CD4-positive, alpha-beta T cell treated with Interleukin-10 for 1 hour (primary cell): ENCODE results near the gene HHAT.

Source experiments
- DNase-seq: peaks from one replicate; pipeline ENCODE4 v3.0.0-alpha.2; 2020

The HHAT gene

DNA sequence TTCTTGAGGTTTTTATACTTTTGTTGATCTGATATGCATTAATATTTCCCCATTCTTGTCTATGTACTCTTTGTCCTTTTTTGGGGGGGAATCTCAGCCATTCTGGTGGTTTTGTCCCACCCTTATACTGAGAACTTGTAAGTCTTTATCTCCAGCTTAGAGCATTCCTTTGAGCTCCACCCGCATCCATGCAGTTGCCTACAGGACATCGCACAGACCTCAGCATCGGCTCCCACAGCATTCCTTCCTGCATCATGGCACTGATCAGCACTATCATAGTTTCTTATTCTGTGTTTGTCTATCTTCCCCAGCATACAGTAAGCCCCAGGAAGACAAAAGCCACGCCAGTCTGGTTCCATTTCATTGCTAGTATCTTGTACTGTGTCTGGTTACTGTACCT lies 33.0 kb downstream of the HHAT start:
- DNase-seq: no peak

DNA sequence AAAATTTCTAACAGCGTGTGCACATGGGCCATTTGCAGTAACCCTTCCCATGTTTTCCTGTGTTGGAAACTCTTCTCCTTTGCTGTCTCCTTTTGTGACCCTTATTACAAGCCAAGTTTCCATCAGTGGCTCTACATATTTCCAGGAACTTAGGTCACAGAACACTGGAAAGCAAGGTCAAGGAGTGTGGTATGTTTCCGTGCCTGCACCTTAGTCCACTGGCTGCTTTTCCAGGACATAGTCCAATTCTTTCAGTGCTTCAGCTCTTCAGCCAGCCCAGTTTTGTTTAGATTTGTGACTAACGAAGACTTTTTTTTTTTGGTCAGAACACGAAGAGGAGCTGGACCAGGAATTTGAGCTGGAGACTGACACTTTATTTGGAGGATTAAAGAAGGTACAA lies 33.8 kb downstream of the HHAT start:
- DNase-seq: no peak

DNA sequence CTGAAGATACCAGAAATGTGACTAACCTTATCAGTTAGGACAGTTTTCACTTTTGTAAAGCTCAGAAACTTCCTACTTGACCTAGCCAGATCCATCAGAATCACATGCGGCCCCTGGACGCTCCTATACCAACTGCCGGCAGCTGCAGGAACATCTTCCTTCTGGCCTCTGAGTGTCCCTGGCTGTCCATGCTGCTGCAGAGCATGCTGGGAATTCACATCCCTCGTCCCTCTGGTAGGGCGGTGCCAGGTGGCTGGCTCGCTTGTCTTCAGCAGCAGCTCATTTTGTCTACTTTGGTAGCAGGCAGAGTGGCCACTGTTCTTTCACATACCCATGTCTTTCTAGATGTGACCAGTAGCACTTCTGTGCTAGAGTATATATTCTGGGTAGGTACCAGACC lies 34.4 kb downstream of the HHAT start:
- no peak for DNase-seq

DNA sequence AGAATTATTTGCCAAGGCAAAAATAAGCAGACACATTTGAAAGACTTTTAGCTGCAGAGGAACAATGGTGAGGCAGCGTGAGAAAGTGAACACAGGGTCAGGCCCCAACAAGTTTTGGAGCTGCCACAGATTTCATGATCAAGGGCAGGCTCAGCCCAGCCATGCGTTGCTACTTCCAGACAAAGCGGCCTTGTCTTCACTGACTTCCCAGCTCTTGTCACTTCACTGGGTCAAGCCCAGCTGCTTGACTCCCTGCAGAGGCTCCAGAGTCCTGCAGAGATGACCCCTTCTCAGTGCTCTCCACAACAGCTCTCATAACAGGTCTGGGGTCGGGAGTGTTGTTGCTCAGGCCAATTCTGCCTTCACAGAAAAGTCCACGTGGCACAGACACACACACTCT lies 35.8 kb downstream of the HHAT start:
- no peak for DNase-seq

DNA sequence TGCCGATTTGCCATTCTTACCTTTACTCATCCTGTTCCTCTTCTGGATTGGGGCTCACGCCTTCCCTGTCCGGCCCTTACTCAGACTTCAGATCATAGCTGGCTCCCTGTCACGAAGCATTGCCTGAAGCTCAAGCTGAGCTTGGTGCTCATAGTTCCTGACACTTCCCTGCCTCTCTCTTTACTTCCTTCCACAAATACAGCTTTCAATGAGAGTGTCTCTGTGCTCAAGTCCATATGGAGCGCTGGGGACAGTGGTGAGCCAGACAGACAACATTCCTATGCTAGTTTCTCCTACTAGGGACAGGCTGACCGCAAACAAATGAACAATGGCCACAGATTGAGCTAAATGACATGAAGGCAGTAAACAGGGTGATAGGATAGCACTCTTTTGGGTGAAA lies 38.1 kb downstream of the HHAT start:
- no peak for DNase-seq

DNA sequence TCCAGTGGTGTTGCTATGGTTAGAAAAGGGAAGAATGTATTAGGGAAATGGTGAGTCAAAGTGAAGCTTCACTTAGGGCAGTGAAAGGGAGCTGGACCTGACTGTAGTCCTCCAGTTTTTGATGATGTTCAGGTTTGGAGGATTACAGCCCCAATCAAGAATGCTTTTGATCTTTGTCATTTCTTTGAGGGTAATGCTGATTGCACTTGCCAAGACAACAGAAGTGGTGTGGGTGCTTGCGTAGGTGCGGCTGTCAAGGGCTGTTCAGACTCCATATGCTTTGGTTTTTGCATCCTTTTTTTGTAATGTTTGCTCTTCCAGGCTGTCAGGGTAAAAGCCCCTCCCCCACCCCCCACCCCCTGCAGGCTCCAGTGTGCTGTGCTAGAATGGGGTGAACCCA lies 38.9 kb downstream of the HHAT start:
- DNase-seq: no peak

DNA sequence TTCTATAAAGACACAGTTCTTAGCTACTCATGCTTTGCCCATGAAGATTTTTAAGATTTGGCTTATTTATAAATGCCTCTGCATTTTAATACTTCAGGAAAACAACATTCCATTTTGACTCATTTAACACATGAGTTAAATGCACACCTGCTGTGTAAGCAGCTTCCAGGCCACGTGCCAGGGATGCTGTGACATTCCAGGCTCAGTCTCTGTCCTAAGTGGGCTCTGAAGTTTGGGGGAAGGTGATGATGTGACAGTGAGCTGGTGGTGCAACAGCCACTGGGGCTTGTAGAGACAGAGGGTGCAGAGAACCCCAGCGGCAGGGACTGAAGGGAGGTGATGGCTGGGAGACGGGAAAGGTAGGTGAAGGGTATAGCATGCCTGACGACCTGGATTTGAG lies 40.7 kb downstream of the HHAT start:
- no peak for DNase-seq

DNA sequence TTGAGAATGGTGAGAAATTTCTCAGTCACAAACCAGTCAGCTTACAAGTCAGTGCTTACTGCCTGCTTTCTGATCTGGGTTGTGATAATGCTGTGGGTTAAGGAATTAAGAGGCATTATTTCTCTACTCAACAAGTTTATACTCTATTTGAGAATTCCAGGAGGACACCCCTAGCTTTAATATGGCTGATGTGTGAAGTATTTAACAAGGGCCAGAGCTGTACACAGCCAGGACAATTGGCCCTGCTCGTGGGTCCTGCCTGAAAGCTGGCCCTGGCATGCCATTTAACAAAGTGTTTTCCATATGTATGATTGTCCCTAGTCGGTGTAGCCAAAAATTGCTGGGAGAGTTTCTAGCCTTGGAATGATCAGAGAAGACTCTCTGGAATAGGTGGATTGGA lies 43.2 kb downstream of the HHAT start:
- no peak for DNase-seq

DNA sequence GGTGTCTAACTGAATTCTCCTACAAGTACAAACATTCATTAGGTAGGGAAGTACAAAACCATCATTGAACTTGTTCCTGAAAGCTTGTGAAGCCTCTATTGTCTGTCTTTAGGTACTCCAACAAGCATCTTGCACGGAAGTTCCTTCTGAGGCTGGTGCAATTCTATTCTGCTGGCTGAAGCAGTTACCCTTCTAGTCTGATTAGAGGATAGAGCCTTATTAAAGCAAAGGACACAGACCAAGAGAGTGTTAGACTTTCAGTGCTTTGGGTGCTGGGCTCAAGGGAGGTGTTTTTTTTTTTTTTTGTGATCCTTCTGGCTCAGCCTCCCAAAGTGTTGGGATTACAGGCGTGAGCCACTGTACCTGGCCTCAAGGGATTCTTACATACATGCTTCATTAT lies 43.8 kb downstream of the HHAT start:
- no peak for DNase-seq

DNA sequence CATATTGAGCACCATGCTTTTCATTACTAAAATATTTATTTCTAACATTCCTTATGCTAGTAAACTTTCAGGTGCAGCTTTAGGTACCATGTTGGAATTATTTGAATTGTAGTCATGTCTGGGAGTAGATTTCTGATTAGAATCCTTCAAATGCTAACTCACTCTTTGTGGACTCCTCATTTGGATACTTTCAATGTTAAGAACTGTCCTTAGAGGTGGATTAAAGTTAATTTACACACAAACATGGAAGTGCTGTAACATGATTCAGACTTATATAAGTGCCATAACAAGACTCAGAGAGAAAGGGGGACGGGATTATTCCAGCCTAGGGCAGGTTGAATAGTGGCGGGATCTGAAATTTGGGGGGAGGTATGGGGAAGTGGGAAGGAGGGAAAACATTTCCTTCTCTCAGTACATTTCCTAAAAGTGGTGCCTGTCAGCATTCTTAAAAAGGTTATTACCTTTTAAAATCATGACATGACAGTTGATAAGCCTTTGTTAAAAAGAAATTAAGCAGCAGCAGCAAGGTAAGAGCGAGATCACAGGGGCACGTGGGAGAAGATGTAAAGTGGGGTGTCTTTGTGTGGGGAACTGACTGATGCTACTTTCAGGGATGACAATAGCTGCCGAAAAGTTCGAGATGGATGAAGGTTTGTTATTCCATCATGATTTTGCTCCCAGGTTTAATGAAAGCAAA lies 44.4 kb downstream of the HHAT start:
- no peak for DNase-seq

DNA sequence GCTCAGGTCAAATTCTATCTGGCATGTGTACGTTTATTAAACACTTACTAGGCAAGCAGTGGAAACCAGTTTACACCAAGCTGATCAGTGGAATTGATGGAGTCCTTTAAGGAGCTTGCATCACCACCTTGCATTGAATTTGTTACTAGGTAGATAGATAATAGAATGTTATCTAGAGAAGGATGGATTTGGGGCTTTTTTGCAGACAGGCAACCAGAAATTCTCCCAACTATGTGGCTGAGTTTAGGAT lies 44.9 kb downstream of the HHAT start:
- no peak for DNase-seq

DNA sequence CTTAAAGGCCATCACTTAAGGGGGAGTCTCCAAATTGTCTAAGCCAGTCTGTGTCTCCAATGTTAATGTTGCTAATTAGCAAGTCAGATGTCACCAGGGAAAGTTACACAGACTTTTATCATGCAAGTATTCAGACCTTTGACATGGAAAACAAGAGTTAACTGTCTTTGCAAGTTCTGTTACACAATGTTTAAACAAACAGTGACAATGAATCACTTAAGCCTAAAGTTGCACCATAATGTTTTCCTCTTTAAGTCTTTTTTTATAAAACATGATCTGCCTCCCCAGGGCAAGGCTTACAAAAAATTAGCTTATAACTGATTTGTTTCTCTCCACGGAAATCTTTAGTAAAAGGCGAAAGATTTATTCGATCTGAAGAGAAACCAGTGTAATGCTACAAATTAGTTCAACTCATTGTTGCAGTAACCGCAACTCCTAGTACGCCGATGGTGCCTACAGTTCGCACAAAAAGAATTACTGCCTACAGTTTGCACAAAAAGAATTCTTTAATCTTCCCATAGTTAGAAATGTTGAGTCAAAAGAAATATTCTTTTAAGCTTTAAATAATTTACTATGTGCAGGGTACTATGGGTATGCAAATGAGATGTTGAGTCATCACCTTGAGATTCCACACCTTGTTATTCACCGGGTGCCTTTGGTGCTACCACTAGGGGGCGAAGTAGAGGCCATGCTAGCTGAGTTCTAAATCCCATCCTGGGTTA lies 45.3 kb downstream of the HHAT start:
- DNase-seq: peak; percentile 78

DNA sequence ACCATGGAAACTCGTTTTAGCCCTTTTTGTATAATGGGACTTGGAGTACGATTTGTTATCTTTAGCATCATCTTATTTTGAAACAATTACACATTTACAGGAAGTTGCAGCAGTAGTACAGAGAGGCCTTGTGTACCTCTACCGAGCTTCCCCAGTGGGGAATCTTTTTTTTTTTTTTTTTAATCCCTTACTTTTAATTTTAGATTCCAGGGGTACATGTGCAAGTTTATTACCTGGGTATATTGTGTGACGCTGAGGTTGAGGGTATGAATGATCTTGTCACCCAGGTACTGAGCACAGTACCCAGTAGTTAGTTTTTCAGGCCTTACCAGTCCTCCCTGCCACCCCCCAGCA lies 45.9 kb downstream of the HHAT start:
- DNase-seq: no peak

DNA sequence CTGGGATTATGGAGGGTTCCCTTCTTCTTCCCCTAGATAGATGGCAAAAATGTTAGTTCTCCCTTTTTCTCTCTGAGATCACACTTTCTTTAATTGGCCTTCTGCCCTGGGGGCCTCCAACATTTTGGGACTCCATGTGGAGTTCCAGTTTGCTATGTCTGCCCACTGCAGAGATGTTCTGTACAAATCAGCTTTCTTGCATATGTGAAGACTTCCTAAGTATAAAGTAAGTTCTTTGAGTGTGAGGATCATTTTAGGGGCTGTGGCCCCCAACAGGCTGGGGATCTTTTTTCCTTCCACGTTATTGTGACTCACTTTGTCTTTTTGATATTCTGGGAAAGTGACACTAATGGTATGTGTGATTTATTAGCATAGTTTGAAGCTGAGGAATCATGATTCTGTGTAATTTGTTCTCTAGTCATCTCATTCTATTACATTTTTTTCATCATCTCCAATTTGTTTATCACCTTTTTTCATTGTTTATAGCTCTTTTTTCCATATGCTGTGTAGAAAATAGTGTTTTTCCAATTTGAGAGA lies 48.2 kb downstream of the HHAT start:
- DNase-seq: no peak

DNA sequence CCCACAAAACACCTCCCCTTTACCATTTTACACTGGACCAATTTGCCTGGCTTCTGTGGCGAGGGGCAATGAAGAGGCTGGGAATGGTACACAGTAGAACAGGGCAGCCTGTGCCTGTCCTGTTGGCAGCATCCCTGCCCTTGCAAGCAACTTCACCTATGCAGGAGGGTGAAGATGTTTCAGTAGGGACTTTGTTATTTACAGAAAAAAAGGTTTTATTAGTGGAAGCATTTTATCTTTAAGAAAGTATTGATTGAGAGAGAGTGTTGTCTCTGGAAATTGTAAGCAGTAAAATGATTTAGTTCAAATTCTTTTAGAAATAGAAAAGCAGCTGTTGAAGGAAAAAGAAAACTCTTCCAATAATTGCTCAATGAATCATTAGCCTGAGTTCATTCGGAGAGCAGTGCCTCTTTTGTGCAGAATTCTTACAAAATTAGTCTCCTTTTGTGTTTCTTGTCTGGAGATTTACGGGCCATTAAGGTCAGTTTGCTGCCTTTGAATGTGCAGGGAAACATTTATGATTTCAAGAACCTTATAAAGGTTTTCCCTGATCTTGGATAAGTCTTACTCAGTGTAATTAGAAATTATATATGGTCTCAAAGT lies 49.1 kb downstream of the HHAT start:
- DNase-seq: no peak

DNA sequence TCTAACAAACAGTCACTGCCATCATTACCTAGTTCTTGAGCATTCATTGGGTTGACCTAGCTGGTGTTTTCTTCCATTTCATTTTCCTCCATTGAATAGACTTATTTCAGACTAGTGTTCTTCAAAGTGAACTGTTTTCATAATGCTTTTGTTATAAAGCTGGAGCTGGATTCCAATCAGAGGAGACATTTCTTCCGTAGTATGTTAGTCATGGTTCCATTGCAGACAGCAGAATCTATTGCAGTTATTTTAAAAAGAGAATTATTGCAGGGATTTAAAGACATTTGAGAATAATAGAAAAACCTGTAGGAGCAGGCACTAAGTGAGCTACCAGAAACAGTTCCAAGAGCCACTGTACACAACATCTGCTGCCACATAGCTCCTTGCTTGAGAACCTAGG lies 50.0 kb downstream of the HHAT start:
- no peak for DNase-seq

DNA sequence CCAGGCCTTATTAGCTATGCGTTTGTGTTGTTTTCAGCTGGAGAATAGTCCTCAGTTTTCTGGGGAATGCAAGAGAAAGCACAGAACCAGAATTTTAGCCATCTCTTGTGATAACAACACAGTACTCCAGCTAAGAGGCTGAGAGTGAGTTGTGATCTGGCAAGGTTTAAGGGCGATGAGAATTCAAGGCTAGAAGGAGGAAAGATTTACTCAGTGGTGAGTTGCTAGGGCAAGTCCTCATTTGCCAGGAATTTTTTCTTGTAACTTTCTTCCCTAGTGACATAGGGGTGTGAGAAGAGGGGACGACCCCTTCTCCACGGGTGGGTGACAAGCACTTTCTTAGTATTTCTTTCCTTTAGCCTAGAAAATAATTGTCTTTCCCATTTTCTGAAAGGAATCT lies 53.2 kb downstream of the HHAT start:
- DNase-seq: no peak

DNA sequence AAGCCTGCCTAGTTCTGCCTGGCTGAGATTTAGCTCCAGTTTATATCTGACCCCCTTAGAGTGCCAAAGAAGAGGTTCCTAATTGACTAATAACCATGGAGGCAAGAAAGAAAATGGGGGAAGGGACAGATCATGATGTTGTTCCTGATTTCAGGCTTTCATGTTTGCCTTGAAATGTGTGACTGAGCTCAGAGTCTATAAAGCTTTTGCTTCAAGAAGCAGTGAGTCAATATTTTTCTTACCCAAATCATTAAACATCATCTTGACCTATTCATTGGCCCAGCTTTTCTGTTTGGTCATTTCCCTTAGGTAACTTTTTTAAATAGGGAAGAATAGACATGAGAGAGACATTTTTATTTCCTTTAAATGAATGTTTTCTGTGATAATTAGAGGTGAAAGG lies 55.9 kb downstream of the HHAT start:
- no peak for DNase-seq

DNA sequence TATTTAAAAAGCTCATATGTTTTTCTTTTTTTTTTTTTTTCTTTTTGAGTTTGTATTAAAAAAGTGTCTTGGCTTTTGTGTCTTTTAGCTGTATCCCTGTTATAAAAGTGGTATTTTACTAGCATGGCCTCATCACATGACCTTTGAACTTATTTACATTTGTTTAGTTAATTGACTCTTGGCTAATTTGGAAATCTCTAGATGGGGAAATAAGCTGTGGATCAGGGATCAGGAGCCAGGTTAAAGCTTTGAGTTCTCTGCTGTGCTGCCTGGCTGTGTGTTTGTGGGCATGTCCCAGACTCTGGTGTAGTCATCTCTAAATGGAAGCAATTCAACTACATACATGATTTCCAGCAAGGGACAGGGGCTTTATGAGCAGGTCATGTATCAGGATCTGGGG lies 56.5 kb downstream of the HHAT start:
- no peak for DNase-seq

DNA sequence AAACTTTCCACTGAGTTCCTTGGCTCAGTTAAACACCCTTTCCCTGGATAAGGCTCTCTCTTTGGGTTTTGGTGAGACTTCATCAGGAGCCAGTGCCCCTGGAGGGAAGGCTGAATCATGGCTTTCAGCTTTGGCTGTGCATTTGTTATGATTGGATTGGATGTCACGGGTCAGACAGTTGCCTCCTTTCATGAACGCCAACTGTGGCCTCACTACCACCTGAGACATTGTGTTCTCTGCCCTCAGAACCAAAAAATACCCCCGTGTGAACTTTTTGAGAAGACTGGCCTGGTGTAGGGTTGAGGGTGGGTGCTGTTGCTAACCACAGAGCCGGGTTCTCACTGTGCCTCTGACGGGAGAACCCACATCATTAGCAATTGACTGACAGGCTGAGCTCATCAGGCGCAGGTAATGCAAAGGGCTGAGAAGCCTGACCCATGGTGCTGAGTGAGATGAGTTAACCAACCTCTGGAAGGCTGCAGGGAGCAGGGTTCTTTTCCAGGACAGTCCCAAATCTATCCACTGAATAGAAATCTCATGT lies 65.6 kb downstream of the HHAT start:
- DNase-seq: no peak

DNA sequence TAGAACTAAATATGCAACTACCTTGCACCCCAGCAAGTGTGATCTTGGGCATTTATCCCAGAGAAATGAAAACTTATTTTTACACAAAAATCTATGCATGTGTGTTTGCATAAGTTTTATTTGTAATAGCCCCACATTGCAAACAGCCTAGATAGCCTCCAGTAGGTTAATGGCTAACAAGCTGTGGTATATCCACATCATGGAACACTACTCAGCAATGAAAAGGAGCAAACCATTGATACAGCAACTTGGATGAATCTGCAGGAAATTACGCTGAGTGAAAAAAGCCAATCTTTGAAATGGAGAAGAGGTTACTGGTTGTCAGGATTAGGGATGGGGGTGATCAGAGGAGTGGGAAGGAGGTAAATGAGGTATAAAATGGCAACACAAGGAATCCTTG lies 67.8 kb downstream of the HHAT start:
- DNase-seq: no peak

DNA sequence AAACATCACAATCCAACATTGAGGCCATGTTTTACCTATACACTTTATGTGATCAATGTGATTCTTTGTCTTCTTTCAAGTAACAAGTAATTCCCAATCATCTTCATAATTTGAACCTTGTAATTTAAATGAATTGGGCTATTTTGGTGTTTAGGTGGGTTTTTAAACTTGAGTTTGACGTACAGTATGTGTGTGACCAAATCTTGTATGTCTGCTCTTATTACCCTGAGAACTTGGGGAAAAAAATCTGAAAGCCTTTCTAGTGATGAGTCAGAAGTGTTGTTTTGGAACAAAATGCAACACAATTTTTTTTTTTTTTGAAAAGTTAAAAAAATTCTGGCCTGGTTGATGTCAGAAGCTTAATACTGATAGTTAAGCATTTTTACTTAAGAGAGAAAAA lies 68.5 kb downstream of the HHAT start:
- DNase-seq: no peak

DNA sequence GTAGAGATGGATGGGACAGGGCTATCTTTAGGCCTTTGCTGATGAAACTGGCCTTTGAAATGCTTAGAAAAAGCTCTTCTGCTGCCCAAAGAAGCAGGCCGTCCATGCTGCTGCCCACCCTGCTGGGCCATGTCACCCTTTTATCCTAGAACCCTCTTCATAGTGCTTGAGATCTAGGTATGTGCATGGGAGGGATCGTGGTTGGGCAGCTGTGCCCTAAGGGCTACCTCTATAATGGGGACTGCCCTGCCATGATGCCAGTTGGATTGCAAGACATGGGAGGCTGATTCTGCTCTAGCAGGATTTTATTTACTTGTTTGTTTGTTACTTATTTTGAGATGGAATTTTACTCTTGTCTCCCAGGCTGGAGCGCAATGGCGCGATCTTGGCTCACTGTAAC lies 69.0 kb downstream of the HHAT start:
- no peak for DNase-seq

DNA sequence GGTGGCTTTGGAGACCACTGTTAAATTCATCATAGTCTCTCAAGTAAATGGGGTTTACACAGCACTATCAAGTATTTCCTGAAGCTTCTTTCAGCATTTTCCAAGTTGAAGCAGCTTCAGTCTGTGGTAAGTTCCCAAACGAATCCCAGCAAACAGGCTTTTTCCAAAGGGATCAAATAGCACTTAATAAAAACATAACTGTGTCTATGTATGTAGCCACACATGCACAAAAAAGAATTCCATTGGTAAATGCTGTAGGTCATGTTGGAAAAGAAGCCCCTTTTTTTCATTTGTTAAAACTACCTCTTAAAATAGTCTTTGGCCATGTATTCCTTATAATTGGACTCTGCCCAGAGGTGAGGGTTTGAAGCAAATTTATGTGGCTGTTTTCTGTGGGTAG lies 69.8 kb downstream of the HHAT start:
- no peak for DNase-seq
